Activated CD8-positive, alpha-beta memory T cell treated with anti-CD3 and anti-CD28 coated beads, Interleukin-2, amount 10 ng/mL, durations not matched to agents 7 days and 5 days (primary cell): ENCODE measurements around the gene DPYSL3. TPM values are rescaled to one million over a fixed set of nuclear protein-coding genes. Genes with fewer than 3 reads are reported as not detected.

Experiments used
- ATAC-seq: fragments of 150-1000 bp; cut with Tn5 transposase; one replicate; pipeline ENCODE4 v1.10.0; 2021; ENCODE audit warnings: moderate library complexity
- CTCF ChIA-PET: fragments of 350-600 bp; sonication (Branson Sonifier 250); formaldehyde crosslinking; loops from one replicate; lab custom pipeline; 2021; ENCODE audit warnings: antibody characterized with exemption; lab: Charles Lee
- DNase-seq: peaks from one replicate; pipeline ENCODE4 v3.0.0-alpha.2; 2020
- H3K27ac Mint-ChIP-seq: one replicate; pipeline ENCODE4 v1.8.0; 2021; ENCODE audit warnings: mild to moderate bottlenecking, mixed read lengths
- H3K27me3 Mint-ChIP-seq: one replicate; pipeline ENCODE4 v1.8.0; 2021; ENCODE audit warnings: mixed read lengths
- H3K36me3 Mint-ChIP-seq: one replicate; pipeline ENCODE4 v1.8.0; 2021; ENCODE audit warnings: mild to moderate bottlenecking, mixed read lengths
- H3K4me1 Mint-ChIP-seq: one replicate; pipeline ENCODE4 v1.8.0; 2021; ENCODE audit warnings: mixed read lengths
- H3K4me3 Mint-ChIP-seq: one replicate; pipeline ENCODE4 v1.8.0; 2021; ENCODE audit warnings: mild to moderate bottlenecking, moderate library complexity, mixed read lengths
- H3K9me3 Mint-ChIP-seq: one replicate; pipeline ENCODE4 v1.8.0; 2022; ENCODE audit warnings: low read depth, mixed read lengths
- total RNA-seq, 2 experiments: library from RNA; stranded (reverse); gene quantifications; one replicate each; pipeline ENCODE4 v1.2.3, GENCODE V29; 2021

DPYSL3 gene
- total RNA-seq, 2 experiments from 2014 or later = 0.30 TPM; not detected in 1

DNA sequence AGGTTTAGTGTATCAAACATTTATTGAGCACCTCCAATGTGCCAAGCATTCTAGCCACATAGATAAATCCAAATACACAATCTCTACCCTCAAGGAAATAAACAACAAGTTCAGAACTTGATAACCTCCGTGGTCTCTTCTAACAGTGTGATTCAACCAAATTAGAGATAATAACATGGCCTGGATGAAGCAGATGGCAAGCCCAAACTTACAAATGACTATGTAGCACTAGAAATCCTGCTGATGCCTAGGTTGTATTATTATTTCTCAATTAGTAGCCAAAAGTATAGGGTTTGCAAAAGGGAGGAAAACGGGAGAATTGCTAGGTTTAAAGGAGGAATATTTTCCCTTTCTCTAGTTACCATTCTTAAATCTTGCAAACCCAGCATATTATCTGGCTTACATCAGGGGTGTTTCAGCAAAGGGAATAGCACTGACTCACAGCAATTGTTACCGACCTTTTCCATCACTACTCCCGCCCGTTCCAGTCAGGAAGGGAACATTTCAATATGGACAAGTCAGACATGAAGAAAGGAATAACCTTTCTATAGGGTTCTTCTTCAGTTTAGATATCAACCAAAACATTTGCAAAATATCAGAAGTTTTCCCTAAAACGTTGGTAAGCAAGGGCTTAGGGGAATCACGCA, 2.3 kb downstream of the DPYSL3 start:
- H3K4me1 Mint-ChIP-seq = peaks cover 3% of the 10 kb centered on the region
- no peak overlapping the region for H3K4me3 Mint-ChIP-seq
- ATAC-seq = no peak

DNA sequence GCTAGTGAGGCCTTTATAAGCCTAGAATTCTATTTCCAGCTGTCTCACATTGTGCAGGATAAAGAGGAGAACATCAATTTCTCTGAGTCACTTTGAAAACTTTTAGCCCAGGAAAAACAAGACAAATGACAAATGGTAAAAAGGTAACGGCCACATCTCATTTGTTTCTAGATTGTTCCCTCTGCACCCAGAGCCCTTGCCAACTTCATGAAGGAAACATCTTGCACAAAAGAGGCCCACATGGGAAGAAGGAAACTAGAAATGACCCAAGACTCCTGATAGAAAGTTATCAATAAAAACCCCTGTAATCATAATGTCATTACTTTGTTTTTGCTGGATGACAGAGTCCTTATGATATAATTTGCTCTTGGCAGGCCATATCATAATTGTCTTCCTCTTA, 5.3 kb downstream of the DPYSL3 start:
- Mint-ChIP-seq H3K4me1 (no peaks in the 10 kb centered on the region), H3K9me3 (no peaks in the 10 kb centered on the region), H3K27me3 (peaks cover 20% of the 10 kb centered on the region), H3K27ac (no peak overlapping the region), H3K4me3 (no peak overlapping the region), H3K36me3 (no peaks in the 10 kb centered on the region)
- CTCF ChIA-PET = no interaction called here
- ATAC-seq (no peak), DNase-seq (no peak)

More for the DNA sequence above, 2.3 kb downstream of the DPYSL3 start:
- Mint-ChIP-seq H3K9me3 (no peaks in the 10 kb centered on the region), H3K36me3 (peaks cover 2% of the 10 kb centered on the region), H3K27ac (no peak overlapping the region), H3K27me3 (peaks cover 38% of the 10 kb centered on the region)
- CTCF ChIA-PET = no interaction called here
- no peak for DNase-seq

DNA sequence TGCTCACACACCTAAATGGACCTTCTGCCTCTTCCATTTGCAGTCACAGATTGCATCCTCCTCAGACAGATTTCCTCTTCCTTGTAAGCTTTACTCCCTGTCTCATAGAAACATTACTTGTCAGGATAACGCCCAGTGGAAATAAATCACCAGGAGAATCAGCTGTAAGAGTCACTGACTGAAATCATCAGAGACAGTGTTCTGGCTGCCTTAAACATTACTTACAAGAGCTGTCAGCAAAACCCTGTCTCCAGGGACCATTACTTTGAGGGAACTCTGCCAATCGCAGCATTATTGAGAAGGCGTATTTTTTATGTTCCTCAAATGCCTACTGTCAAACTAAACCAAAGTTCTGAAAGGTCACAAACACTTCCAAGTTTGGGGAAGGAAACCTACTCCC, 5.9 kb downstream of the DPYSL3 start:
- Mint-ChIP-seq H3K9me3 (no peaks in the 10 kb centered on the region), H3K36me3 (no peaks in the 10 kb centered on the region), H3K27me3 (peaks cover 17% of the 10 kb centered on the region), H3K4me3 (no peak overlapping the region), H3K4me1 (no peaks in the 10 kb centered on the region), H3K27ac (no peak overlapping the region)
- DNase-seq = no peak
- ATAC-seq = no peak
- CTCF ChIA-PET = no interaction called here

DNA sequence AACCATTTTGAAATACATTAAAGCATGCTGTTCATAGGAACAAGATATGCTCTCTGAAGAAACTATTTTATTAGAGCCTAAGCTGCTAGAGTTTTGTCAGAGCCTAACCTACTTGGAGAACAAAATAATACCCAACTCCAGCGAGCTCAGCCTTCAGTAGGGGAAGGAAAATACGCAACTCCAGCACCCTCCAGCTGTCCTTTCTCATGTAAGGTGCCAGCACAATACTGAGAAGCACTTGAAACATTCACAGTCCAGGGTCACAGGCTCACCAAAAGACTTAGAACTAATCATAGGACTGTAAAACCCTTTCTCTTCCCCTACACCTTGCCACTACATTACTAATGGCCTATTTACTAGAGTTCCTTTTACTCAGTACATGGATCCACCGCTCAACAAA, 18.9 kb downstream of the DPYSL3 start:
- peaks cover 8% of the 10 kb centered on the region for H3K27me3 Mint-ChIP-seq
- no peak overlapping the region for H3K4me3 Mint-ChIP-seq
- H3K9me3 Mint-ChIP-seq = peaks cover 2% of the 10 kb centered on the region
- no peak overlapping the region for H3K27ac Mint-ChIP-seq
- no peaks in the 10 kb centered on the region for H3K36me3 Mint-ChIP-seq
- DNase-seq (no peak), ATAC-seq (no peak)
- CTCF ChIA-PET = no interaction called here
- no peaks in the 10 kb centered on the region for H3K4me1 Mint-ChIP-seq

DNA sequence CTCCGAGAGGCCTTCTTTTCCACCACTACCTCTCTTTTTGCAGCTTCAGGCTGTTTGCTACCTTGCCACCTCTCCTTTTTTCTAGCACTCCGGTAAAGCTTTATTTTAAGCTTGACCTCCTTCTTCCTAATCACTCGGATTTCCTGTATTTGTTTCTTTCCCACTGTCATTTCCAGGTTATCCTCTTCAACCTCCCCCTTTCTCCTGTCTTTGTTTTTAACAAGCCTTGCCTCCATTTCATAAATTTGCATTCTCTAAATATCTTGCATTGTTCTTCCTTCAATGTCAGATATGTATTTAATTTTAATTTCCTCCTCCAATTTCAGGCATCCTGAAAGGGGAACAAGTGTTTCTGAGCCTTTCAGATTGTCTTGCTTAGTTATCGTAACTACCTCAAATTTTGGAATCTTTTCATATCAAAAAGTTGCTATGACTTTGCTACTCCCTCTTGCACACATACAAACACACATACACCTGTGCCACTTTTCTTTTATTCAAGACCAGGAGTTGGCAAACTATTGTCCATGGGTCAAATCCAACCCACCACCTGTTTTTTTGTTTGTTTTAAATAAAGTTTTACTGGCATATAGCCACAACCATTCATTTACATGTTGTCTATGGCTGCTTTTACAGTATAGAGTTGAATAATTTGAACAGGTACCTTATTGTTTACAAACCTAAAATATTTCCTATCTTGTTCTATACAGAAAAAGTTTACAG, 22.7 kb downstream of the DPYSL3 start:
- H3K4me3 Mint-ChIP-seq = no peak overlapping the region
- no peak for ATAC-seq
- DNase-seq = no peak
- peaks cover 8% of the 10 kb centered on the region for H3K27me3 Mint-ChIP-seq
- CTCF ChIA-PET = no interaction called here
- H3K9me3 Mint-ChIP-seq = peaks cover 3% of the 10 kb centered on the region
- no peaks in the 10 kb centered on the region for H3K4me1 Mint-ChIP-seq
- H3K36me3 Mint-ChIP-seq = no peaks in the 10 kb centered on the region
- no peak overlapping the region for H3K27ac Mint-ChIP-seq

DNA sequence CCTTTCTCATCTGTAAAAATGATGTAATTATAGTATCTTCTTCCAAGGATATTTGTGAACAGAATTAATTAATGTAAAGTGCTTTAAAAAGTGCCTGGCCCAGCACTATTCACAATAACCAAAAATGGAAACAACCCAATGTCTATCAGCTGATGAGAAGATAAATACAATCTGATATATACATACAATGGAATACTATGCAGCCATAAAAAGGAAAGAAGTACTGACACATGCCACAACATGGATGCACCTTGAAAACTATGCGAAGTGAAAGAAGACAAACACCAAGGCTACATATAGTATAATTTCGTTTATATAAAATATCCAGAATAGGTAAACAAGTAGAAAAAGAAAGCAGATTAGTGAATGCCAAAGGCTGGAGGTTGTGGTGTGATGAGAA, 24.1 kb downstream of the DPYSL3 start:
- ATAC-seq (no peak), DNase-seq (no peak)
- Mint-ChIP-seq H3K4me1 (no peaks in the 10 kb centered on the region), H3K4me3 (no peak overlapping the region), H3K27ac (no peak overlapping the region), H3K9me3 (peaks cover 3% of the 10 kb centered on the region), H3K36me3 (no peaks in the 10 kb centered on the region), H3K27me3 (peaks cover 2% of the 10 kb centered on the region)
- CTCF ChIA-PET = no interaction called here

DNA sequence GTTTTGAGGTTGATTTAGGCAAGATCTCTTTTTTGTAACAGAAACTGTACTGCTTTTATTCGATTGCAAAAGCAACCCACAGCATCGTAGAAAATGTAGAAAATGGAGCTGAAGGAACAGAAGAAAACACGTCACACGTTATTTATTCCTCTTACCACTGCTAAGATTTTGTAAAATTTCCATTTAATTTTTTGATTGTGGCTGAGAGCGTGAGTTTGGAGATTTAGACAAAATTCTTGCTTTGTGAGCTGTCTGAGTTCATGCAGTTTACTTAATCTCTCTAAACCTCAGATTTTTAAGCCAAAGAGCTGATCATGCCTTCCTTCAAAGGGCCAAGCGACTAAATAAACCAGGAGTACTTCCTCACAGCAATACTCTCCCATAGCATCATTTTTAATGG, 24.8 kb downstream of the DPYSL3 start:
- CTCF ChIA-PET = no interaction called here
- Mint-ChIP-seq H3K27me3 (peaks cover 5% of the 10 kb centered on the region), H3K4me1 (no peaks in the 10 kb centered on the region), H3K4me3 (no peak overlapping the region), H3K9me3 (peaks cover 3% of the 10 kb centered on the region), H3K36me3 (no peaks in the 10 kb centered on the region), H3K27ac (no peak overlapping the region)
- ATAC-seq = no peak
- no peak for DNase-seq

DNA sequence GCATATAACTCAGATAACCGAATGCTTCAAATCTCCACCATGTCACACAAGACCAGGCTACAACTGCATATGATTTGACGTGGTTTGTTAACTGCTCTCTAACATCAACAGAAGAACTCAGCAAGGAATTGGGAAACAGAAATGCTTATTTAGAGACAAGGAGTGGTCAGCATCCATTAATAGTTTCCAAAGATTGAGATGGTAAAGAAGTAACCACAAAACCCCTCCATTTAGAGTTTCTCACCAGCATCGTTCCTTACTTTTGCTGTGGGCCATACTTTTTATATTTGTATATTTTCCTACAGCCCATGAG, 25.2 kb downstream of the DPYSL3 start:
- H3K4me1 Mint-ChIP-seq = no peaks in the 10 kb centered on the region
- CTCF ChIA-PET = no interaction called here
- H3K36me3 Mint-ChIP-seq = no peaks in the 10 kb centered on the region
- H3K27me3 Mint-ChIP-seq = peaks cover 5% of the 10 kb centered on the region
- DNase-seq (no peak), ATAC-seq (no peak)
- no peak overlapping the region for H3K4me3 Mint-ChIP-seq
- H3K9me3 Mint-ChIP-seq = peaks cover 3% of the 10 kb centered on the region
- H3K27ac Mint-ChIP-seq = no peak overlapping the region

DNA sequence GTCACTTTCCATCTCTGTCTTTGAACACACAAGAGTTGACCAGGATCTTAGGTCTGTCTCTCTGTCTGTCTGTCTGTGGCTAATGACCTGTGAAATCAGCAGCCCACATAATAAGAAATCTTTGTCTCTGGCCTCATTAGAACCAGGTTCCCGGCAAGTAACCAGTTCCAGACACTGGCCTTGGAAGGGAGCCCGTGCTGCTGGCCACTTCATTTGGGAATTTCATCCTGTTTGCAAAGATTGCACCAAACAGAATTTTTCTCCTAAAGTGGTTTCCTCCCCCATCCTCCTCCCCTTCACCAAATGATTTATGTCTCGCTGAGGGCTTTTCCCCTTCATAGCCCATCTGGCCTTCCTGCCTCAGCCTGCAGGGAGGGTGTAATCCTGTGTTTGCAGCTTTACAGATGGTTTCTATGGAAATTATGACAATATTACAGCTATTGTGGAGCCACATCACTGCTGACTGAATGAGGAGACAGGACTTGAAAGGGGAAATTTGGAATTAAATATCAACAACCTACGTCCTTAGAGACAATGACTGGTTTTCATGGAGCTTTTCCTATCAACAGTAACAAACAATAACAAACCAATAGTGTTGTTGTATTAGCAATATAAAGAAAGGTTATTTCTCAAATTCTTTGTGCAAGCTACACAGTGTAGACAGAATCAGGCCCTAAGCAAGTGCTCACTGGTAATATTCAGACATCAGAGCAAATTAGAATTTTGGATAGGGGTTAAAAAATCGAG, 25.7 kb downstream of the DPYSL3 start:
- Mint-ChIP-seq H3K4me3 (no peak overlapping the region), H3K4me1 (no peaks in the 10 kb centered on the region), H3K27me3 (peaks cover 10% of the 10 kb centered on the region), H3K36me3 (no peaks in the 10 kb centered on the region), H3K27ac (no peak overlapping the region), H3K9me3 (peaks cover 3% of the 10 kb centered on the region)
- CTCF ChIA-PET = no interaction called here
- ATAC-seq = no peak
- DNase-seq = no peak

DNA sequence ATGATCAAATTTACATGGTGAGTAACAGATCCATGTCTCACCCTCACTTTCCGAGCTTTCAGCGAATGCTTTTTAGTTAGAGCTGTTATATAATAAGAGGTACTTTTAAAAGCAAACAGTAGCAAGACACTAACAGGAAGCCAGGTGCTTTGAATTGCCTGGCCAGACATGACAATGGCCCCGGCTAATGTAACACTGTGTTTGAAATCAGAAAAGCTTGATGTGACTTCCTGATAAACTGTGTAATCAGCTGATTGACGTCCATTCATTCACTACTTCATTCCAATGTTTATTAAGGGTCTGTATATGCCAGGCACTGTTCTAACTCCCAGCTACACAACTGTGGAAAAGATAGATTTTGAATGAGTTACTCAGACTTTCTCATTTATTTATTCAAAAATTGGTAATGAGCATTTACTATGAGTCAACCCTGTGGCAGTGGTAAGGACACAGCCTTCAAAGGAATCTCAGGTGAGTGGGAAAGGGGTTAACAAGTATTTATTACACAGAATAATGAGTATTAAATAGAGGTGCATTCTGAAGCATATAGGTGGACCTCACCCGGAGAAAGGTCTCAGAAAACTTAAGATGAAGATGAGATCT, 26.6 kb downstream of the DPYSL3 start:
- Mint-ChIP-seq H3K27ac (no peak overlapping the region), H3K27me3 (peaks cover 11% of the 10 kb centered on the region), H3K36me3 (no peaks in the 10 kb centered on the region), H3K4me1 (no peaks in the 10 kb centered on the region), H3K9me3 (peaks cover 3% of the 10 kb centered on the region), H3K4me3 (no peak overlapping the region)
- DNase-seq (no peak), ATAC-seq (no peak)
- CTCF ChIA-PET = no interaction called here

DNA sequence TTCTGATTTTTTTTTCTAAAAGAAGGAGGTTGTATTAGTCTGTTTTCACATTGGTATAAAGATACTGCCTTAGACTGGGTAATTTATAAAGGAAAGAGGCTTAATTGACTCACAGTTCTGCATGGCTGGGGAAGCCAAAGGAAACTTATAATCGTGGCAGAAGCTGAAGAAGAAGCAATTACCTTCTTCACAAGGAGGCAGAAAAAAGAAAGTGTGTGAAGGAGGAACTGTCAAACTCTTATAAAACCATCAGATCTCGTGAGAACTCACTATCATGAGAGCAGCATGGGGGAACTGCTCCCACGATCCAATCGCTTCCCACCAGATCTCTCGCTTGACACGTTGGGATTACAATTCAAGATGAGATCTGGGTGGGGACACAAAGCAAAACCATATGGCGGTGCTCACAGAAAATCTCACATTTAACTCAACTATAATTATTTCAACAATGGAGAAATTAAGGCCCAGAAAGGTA, 27.1 kb downstream of the DPYSL3 start:
- DNase-seq (no peak), ATAC-seq (no peak)
- H3K4me3 Mint-ChIP-seq = no peak overlapping the region
- H3K9me3 Mint-ChIP-seq = peaks cover 3% of the 10 kb centered on the region
- no peaks in the 10 kb centered on the region for H3K4me1 Mint-ChIP-seq
- no peaks in the 10 kb centered on the region for H3K36me3 Mint-ChIP-seq
- H3K27ac Mint-ChIP-seq = no peak overlapping the region
- peaks cover 11% of the 10 kb centered on the region for H3K27me3 Mint-ChIP-seq
- CTCF ChIA-PET = no interaction called here

DNA sequence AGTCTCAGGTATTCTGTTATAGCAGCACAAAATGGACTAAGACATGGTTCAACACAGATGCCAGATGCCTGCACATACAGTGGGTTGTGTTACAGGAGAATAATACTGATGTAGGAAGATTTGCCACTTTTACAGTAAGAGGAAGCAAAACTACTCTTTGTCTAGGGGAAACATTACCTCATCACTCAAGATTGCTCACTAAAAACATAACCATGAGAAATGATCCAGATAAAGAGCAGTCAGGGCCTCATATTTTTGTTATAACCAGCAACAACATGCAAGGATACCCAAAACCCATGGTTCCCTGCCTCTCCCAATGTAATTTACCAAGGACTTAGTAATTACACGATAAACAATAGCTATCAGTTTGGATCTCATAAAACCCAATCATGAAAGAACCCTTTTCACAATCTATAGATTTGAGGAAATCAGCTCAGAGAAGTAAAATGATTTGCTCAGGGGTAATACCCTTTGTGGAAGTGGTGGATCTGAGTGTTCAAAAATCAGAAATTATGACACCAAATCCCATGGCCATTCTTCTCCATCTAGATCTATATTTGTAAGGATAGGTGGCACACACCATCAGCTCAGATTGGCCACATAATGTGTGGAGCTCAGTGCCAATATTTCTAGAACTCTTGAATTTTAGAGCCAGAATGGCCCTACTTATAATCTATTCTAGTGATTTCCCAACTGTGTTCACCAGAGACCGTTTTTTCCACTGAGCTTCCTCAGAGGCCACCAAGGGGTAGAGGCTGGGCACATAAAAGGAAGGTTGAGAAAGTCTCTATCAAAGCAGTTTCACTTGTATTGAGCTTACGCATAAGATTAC, 27.8 kb downstream of the DPYSL3 start:
- no peak for ATAC-seq
- peaks cover 3% of the 10 kb centered on the region for H3K9me3 Mint-ChIP-seq
- H3K4me3 Mint-ChIP-seq = no peak overlapping the region
- CTCF ChIA-PET = interaction anchor here (1.2 kb wide), 1 partner anchor 341 kb away, joined by 3 read pairs; no protein-coding TSS in a partner anchor
- no peak overlapping the region for H3K27ac Mint-ChIP-seq
- DNase-seq = no peak
- H3K27me3 Mint-ChIP-seq = peaks cover 12% of the 10 kb centered on the region
- no peaks in the 10 kb centered on the region for H3K4me1 Mint-ChIP-seq
- no peaks in the 10 kb centered on the region for H3K36me3 Mint-ChIP-seq

DNA sequence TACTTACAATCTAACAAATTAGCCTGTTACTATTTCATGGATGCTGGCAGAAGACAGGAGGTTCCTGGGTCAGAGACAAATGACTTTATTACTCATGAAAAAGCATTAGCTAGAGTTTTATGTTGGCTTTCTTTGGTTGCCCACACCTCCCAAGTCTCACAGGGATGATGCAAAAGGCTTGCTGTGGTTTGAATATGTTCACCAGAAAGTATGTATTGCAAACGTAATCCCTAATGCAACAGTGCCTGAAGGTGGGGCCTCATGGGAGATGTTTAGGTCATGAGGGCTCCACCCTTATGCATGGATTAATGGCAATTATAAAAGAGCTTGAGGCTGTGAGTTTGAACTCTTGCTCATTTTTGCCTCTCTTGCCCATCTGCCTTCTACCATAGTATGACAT, 28.5 kb downstream of the DPYSL3 start:
- H3K4me3 Mint-ChIP-seq = no peak overlapping the region
- H3K4me1 Mint-ChIP-seq = no peaks in the 10 kb centered on the region
- H3K36me3 Mint-ChIP-seq = no peaks in the 10 kb centered on the region
- H3K9me3 Mint-ChIP-seq = peaks cover 3% of the 10 kb centered on the region
- no peak for DNase-seq
- no peak for ATAC-seq
- peaks cover 11% of the 10 kb centered on the region for H3K27me3 Mint-ChIP-seq
- H3K27ac Mint-ChIP-seq = no peak overlapping the region
- CTCF ChIA-PET = interaction anchor here (1.2 kb wide), 1 partner anchor 341 kb away, joined by 3 read pairs; no protein-coding TSS in a partner anchor
